Measurements from ENCODE around the gene TRAK1. TPM values are rescaled to one million over a fixed set of nuclear protein-coding genes. Genes with fewer than 3 reads are reported as not detected.
A peak's percentile ranks its signal among the peaks of the same experiment; 100 is the strongest.

Gene TRAK1
- polyA plus RNA-seq, 1 donor (not counting 4 experiments of a cell fraction or from before 2014, with no cell fraction given) = 58.2 TPM

- H3K9me3 ChIP-seq (ENCODE audit: control insufficient read depth, low read depth, low read length) = no peaks in the 10 kb centered on the region
- no peak for DNase-seq (ENCODE audit: low read depth, low spot score)
- H4K20me1 ChIP-seq (ENCODE audit: control insufficient read depth, extremely low read depth, insufficient read depth, low read length) = no peaks in the 10 kb centered on the region
- H2AFZ ChIP-seq (ENCODE audit: control insufficient read depth, low read length) = no peak overlapping the region
- peak overlapping the region; percentile 49 for H3K4me2 ChIP-seq (ENCODE audit: control insufficient read depth, extremely low read depth, insufficient read depth, low read depth, low read length)
- no peak for TF ChIP-seq EZH2 (IDR thresholded peaks at IDR 0.05; ENCODE audit: low read length)
- TF ChIP-seq, protein P1, sequence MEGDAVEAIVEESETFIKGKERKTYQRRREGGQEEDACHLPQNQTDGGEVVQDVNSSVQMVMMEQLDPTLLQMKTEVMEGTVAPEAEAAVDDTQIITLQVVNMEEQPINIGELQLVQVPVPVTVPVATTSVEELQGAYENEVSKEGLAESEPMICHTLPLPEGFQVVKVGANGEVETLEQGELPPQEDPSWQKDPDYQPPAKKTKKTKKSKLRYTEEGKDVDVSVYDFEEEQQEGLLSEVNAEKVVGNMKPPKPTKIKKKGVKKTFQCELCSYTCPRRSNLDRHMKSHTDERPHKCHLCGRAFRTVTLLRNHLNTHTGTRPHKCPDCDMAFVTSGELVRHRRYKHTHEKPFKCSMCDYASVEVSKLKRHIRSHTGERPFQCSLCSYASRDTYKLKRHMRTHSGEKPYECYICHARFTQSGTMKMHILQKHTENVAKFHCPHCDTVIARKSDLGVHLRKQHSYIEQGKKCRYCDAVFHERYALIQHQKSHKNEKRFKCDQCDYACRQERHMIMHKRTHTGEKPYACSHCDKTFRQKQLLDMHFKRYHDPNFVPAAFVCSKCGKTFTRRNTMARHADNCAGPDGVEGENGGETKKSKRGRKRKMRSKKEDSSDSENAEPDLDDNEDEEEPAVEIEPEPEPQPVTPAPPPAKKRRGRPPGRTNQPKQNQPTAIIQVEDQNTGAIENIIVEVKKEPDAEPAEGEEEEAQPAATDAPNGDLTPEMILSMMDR (optimal IDR thresholded peaks at IDR 0.05 in 1 of 3, IDR thresholded peaks at IDR 0.05 in 1 of 3, conservative IDR thresholded peaks at IDR 0.05 in 1 of 3; ENCODE audit: extremely low read depth in 1 of 3, insufficient read depth in 2 of 3, low read length in 3 of 3) = no peak
- H3K9ac ChIP-seq (ENCODE audit: control insufficient read depth, extremely low read depth, insufficient read depth, low read length) = peak overlapping the region; percentile 43
- H3K79me2 ChIP-seq (ENCODE audit: control insufficient read depth, insufficient read depth, low read length) = peaks cover 71% of the 10 kb centered on the region
- H3K4me1 ChIP-seq (ENCODE audit: control insufficient read depth, extremely low read depth, insufficient read depth, low read length) = peaks cover 46% of the 10 kb centered on the region
- H3K27me3 ChIP-seq (ENCODE audit: control insufficient read depth, extremely low read depth, insufficient read depth, low read length) = no peaks in the 10 kb centered on the region
- peak overlapping the region in 2 of 3 experiments; percentile 19 to 51 for H3K4me3 ChIP-seq (ENCODE audit: control insufficient read depth in 2 of 3, extremely low read depth in 1 of 3, insufficient read depth in 2 of 3, low read depth in 1 of 3, low read length in 3 of 3)
- peaks cover 2% of the 10 kb centered on the region for H3K9me1 ChIP-seq (ENCODE audit: control insufficient read depth, extremely low read depth, insufficient read depth, low read length)
- dilution Hi-C loops (cut with MboI; ENCODE audit: extremely low pct_ligation_motif_present, low sequenced_read_pairs) = no loop called here
- H3K36me3 ChIP-seq (ENCODE audit: control insufficient read depth in 2 of 2, extremely low read depth in 1 of 2, insufficient read depth in 2 of 2, low read length in 2 of 2) = peaks cover 9 to 26% of the 10 kb centered on the region in 2 experiments
- H3K27ac ChIP-seq (ENCODE audit: control insufficient read depth, insufficient read depth, low read length) = peak overlapping the region; percentile 58
- FAIRE-seq = no peak
Measured at GRCh38 chr3:42094128-42094527, 3.0 kb downstream of the TRAK1 start.

GRCh38 chr3:42094691-42095391 is 3.7 kb downstream of the TRAK1 start:
- peaks cover 2% of the 10 kb centered on the region for H3K9me1 ChIP-seq (ENCODE audit: control insufficient read depth, extremely low read depth, insufficient read depth, low read length)
- no peak overlapping the region for H3K27ac ChIP-seq (ENCODE audit: control insufficient read depth, insufficient read depth, low read length)
- no peaks in the 10 kb centered on the region for H3K9me3 ChIP-seq (ENCODE audit: control insufficient read depth, low read depth, low read length)
- no peak overlapping the region for H3K4me2 ChIP-seq (ENCODE audit: control insufficient read depth, extremely low read depth, insufficient read depth, low read depth, low read length)
- H3K79me2 ChIP-seq (ENCODE audit: control insufficient read depth, insufficient read depth, low read length) = peaks cover 76% of the 10 kb centered on the region
- H3K27me3 ChIP-seq (ENCODE audit: control insufficient read depth, extremely low read depth, insufficient read depth, low read length) = no peaks in the 10 kb centered on the region
- H4K20me1 ChIP-seq (ENCODE audit: control insufficient read depth, extremely low read depth, insufficient read depth, low read length) = no peaks in the 10 kb centered on the region
- H3K36me3 ChIP-seq (ENCODE audit: control insufficient read depth in 2 of 2, extremely low read depth in 1 of 2, insufficient read depth in 2 of 2, low read length in 2 of 2) = peaks cover 11 to 25% of the 10 kb centered on the region in 2 experiments
- dilution Hi-C loops (cut with MboI; ENCODE audit: extremely low pct_ligation_motif_present, low sequenced_read_pairs) = no loop called here
- no peak overlapping the region for H2AFZ ChIP-seq (ENCODE audit: control insufficient read depth, low read length)
- H3K4me3 ChIP-seq (ENCODE audit: control insufficient read depth in 2 of 3, extremely low read depth in 1 of 3, insufficient read depth in 2 of 3, low read depth in 1 of 3, low read length in 3 of 3) = no peak overlapping the region
- H3K9ac ChIP-seq (ENCODE audit: control insufficient read depth, extremely low read depth, insufficient read depth, low read length) = no peak overlapping the region
- FAIRE-seq (no peak), DNase-seq (ENCODE audit: low read depth, low spot score) (no peak)
- peaks cover 48% of the 10 kb centered on the region for H3K4me1 ChIP-seq (ENCODE audit: control insufficient read depth, extremely low read depth, insufficient read depth, low read length)
- TF ChIP-seq, protein P1 (optimal IDR thresholded peaks at IDR 0.05 in 1 of 3, IDR thresholded peaks at IDR 0.05 in 1 of 3, conservative IDR thresholded peaks at IDR 0.05 in 1 of 3; ENCODE audit: extremely low read depth in 1 of 3, insufficient read depth in 2 of 3, low read length in 3 of 3) = no peak
- TF ChIP-seq EZH2 (IDR thresholded peaks at IDR 0.05; ENCODE audit: low read length) = no peak
